Measurements from ENCODE around the gene STBD1.
"Not testable (repeated sequence)": the region's sequence is repeated elsewhere in the genome, so short reads cannot be mapped to it uniquely, and the experiment has no call there.

STBD1 gene

GRCh38 chr4:76287811-76288210 lies 18.7 kb upstream of the STBD1 start:
- DNase-seq = not testable (repeated sequence)

DNA sequence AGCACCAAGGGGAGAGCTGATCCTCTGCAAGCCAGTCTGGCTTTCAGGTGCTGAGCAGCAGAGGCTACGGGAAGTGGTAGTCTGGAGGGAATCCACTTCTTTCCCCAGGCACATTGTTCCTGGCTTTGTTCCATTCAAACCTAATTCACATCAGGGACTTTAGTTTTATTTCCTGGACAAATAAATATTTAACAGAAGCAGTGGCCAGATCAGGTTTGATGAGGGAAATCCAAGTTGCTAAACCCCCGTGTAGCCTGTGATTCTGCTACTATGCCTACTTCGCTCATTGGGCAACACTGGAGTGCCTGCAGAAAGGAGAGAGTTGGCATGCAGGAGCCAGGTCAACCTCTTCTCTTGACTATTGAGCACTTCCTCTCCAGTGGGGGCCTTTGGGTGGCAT lies 13.8 kb upstream of the STBD1 start:
- DNase-seq = no peak

DNA sequence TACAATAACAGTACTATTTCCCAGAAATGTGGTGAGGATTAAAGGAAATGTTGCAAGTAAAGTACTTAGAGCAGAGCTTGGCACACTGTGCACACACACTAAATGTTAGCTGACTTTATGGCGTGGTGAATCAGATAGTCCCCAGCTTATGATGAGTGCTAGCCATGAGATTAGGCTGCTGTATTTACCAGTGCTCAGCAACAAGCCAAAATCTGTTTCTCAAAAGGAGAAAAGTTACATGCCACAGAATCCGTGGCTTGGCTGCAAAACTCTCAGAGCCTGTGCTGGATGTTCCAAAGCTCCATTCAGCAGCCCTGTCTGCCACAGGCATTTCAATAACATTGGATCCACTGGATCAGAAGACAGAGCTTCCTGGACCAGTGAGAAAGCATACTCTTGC lies 12.8 kb upstream of the STBD1 start:
- no peak for DNase-seq

DNA sequence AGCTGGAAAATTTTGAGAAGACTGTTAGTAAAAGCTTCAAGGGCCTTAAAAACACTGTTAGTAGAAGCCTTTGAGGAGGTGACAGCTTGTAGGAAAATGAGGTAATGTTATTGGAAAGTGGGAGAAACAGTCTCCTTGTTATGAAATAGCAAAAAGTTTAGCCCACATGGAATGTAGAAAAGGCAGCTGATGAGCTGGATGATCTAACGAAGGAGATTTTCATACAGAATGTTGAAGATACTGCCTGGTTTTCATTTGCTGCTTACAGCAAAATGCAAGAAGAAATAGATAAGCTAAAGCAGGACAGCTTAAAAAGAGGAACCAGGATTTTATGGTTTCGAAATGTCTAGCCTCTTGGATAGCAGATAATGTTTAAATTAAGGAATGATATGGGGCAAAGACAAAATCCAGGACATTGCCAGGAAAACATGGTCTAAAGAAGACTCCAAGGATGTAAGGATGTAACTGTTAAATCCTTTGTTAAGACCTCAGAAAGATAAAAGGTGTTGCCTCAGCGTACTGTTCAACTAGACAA lies 10.2 kb upstream of the STBD1 start:
- DNase-seq = no peak

- DNase-seq = no peak
Observed at GRCh38 chr4:76298227-76298626, 8.3 kb upstream of the STBD1 start.

- no peak for DNase-seq
Observed at GRCh38 chr4:76300012-76300411, 6.5 kb upstream of the STBD1 start.

DNA sequence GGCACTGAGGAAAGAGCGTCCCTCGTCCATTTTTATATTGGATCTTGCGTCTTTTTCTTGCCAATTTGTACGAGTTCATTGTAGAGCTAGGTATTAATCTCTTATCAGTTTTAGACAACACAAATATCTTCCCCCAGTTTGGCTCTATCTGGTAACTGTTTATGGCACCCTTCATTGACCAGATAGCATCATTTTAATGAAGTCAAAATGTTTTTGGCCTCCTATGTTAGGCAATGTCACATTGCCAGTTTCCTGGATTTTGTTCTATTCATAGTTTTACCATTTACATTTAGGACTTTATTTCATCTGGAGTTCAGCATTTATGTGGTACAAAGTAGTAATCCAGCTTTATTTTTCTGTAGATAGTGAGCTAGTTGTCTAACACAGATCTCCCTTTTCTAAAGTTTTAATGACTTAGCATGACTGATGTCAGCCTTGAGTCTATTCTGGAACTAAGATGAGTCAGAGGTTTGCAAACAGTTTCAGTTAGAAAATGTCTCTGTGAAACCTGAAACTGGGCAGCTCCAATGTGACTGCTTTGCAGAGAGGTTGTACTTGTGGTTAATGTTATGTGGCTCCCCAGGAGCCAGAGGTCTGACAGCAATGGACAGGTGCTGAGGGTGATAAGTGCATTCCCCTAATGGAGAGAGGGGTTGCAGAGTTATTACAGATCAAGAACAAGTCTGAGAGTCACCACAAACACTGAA lies 5.3 kb upstream of the STBD1 start:
- peak; percentile 6 to 81 (median 40) for DNase-seq

DNA sequence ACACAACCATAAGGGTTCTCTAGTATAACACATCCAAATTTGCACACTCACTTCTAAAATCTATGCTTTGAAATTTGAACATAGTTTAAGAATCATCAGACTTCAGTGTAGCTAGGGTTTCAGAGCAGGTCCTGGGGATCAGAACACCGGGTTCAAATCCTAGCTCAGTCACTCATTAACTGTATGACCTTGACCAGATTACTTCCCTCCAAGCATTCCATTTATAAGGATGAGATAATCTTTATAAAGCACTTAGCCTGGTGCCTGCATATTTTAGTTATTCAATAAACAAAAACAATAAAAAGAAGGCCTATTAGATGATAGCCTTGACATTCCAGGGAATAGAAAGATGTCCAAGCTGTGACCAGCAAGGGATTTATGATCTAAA lies 4.8 kb upstream of the STBD1 start:
- DNase-seq = no peak

DNA sequence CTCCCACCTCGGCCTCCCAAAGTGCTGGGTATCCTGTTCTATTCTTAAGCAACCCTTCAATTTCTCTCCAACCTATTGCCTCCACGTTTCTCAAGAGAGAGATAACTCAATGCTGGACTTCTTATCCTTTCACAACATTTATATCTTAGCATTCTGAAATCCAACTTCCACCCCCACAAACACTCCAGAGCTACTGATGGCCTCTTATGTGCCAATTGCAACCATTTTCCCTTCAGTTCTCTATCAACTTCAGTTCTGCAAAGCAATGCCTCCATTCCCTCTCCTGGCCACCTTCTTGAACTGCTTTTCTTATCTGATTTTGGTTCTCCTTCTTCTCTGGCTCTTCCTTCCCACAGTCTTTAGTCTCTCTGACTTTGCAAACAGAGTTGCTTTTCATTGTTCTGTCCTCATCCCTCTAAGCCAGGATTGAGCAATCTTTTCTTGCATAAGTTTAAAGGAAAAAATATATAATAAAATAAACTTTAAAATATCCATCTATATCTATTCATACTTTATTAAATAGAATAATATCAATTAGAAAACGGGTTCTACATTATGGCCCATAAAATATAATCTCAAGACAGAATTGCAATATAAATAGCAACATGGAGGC lies 3.6 kb upstream of the STBD1 start:
- DNase-seq = no peak

- peak in 1 of 3 experiments; percentile 33 for DNase-seq
Observed at GRCh38 chr4:76305033-76305687, 1.4 kb upstream of the STBD1 start.

- peak; percentile 19 to 77 (median 77) for DNase-seq
Observed at GRCh38 chr4:76306882-76307659, 538 bp downstream of the STBD1 start.

DNA sequence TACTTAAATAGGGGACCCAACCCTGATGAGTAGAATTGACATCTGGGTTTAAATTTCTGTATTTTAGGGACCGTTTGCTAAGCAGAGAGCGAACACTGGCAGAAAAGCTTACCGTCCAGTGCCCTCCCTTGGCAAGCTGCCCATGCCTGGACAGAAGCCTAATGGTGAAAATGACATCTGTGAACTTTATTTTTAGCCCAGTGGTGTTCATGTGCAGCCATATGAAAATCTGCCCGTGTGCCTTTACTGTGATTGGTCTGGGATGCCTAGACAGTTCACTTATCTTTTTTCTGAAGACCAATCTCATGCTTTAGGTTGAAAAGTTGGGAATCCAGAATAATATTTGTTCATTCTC lies 1.1 kb downstream of the STBD1 start:
- peak in 1 of 3 experiments; percentile 36 for DNase-seq

DNA sequence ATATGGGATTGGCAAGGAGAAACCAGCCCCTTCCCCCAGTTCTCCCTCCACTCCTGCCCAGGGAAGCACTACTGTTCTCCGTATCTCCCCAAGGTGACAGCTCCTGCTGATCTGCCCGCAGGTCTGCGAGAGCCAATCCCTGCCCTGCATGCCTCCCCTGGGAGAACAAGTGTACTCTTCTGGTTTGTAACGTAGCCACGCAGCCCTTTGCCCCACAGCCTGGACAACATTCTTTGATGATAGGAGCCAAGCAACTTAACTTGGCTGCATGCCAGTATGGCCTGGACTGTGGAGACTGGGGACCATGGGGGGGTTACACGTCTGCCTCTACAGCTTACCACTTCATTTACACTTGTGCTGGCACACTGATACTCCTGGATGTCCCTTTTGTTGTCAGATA lies 2.0 kb downstream of the STBD1 start:
- peak in 1 of 3 experiments; percentile 12 for DNase-seq

DNA sequence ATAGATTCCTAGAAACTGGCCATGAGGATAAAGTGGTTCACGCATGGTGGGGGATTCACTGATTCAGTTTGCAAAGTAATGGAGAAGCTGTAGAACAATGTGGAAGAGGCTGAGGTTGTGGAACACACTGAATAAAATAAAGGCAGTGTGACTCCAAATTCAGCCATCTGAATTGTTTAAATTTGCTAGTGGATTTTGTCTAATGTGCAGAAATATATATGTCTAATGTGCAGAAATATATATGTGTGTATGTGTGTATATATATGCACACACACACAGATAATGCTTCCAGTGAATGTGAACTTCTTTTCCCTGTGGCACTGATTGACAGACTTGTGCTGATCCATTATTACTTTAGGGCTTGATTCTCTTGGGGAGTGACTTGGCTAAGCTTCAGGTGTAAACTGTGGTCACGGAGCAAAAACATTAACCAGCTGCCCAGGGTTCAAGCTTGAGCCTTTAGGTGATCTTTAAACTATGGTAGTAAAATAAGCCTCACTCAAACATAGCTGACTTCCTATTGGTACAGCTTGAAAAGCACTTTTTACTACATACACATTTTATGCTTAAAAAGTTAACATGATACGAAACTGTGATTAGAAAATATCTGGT lies 3.5 kb downstream of the STBD1 start:
- DNase-seq = no peak

DNA sequence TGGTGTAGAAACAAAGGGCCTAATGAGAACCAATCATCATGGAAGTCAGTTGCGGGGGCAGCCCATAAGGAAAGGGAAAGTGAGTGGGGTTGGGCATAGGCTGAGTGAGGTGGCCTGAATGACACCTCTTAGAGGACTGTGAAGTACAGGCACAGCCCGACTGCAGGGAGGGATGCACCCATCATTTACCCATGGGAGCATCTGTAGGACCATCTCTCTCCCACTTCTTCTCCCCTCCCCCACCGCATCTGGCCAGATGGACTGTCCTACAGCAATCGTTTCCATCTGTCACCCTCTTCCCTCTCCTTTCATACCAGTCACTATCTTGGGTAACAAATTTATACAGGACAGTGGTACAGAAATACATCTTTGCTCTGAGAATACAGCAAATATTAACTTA lies 4.2 kb downstream of the STBD1 start:
- DNase-seq = no peak

- DNase-seq = no peak
Observed at GRCh38 chr4:76311896-76312331, 5.4 kb downstream of the STBD1 start.

DNA sequence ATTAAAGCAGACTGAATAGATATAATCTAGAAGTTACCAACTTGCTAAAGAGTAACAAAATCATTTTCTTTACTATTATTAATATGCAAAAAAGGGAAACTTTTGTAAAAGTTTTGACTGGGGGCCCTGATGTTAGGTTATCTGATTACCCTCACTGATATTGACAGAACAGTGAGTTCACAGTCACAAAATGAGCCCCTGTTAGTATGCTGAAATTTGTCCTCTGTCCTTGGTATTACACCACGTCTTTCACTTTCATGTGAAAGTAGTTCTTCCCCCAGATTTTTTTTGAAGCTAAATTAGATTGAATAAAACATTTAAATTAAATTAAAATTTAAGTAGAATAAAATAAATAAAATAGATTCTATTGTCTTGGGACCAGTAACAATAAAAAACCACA lies 5.9 kb downstream of the STBD1 start:
- no peak for DNase-seq

GRCh38 chr4:76313547-76313946 lies 7.0 kb downstream of the STBD1 start:
- DNase-seq = no peak

GRCh38 chr4:76315267-76315918 lies 8.9 kb downstream of the STBD1 start:
- DNase-seq = no peak

DNA sequence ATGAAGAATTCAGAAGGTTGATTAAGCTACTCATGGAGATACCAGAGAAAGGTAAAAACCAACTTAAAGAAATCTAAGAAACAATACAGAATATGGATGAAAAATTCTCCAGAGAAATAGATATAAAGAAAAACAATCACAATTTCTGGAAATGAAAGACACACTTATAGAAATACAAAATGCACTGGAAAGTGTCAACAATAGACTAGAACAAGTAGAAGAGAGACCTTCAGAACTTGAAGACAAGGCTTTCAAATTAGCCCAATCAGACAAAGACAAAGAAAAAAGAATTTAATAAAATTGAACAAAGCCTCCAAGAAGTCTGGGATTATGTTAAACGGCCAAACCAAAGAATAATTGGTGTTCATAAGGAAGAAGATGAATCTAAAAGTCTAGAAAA lies 9.6 kb downstream of the STBD1 start:
- DNase-seq = no peak

- DNase-seq = no peak
Observed at GRCh38 chr4:76322236-76322635, 15.7 kb downstream of the STBD1 start.

GRCh38 chr4:76325072-76325471 lies 18.5 kb downstream of the STBD1 start:
- DNase-seq = no peak
